ENCODE measurements around the gene CEP112.

DNA sequence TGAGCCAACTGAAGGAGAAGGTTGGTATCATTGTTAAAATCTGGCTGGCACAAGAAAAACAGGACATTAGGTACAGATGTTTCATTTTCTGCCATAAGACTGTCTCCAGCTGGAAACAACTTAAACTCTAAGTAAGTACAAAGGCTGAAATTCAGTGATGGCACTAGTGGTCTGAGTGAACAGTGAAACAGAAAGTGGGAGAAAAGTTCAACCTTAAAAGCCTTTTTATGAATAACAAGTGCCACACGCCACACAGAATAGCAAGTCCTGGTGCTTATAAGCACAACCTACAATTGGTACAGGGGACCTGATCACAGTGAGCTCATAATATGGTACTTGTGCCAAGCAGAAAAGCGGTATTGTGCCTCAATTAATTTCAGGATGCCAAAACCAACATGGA is 56.7 kb downstream of the CEP112 start:
- no peak for TF ChIP-seq ZNF384 (IDR thresholded peaks at IDR 0.05)
- TF ChIP-seq FOXM1 (IDR thresholded peaks at IDR 0.05; ENCODE audit: borderline replicate concordance) = no peak
- TF ChIP-seq LEF1 (IDR thresholded peaks at IDR 0.05; ENCODE audit: borderline replicate concordance) = no peak
- no peak for TF ChIP-seq TARDBP (IDR thresholded peaks at IDR 0.05)
- TF ChIP-seq FOXK2 (IDR thresholded peaks at IDR 0.05) = no peak
- no peak for TF ChIP-seq BHLHE40 (IDR thresholded peaks at IDR 0.05; ENCODE audit: borderline replicate concordance)

Measured in HEK293T (cell line).